HG03095 (cell line): ENCODE results near the gene CD2BP2.

Source experiments
- ATAC-seq: cut with Tn5 transposase; IDR thresholded peaks from one replicate; pipeline ENCODE4 v1.9.1; 2021; ENCODE audit warnings: moderate library complexity; ENCODE audit not compliant: unreplicated experiment

The CD2BP2 gene

DNA sequence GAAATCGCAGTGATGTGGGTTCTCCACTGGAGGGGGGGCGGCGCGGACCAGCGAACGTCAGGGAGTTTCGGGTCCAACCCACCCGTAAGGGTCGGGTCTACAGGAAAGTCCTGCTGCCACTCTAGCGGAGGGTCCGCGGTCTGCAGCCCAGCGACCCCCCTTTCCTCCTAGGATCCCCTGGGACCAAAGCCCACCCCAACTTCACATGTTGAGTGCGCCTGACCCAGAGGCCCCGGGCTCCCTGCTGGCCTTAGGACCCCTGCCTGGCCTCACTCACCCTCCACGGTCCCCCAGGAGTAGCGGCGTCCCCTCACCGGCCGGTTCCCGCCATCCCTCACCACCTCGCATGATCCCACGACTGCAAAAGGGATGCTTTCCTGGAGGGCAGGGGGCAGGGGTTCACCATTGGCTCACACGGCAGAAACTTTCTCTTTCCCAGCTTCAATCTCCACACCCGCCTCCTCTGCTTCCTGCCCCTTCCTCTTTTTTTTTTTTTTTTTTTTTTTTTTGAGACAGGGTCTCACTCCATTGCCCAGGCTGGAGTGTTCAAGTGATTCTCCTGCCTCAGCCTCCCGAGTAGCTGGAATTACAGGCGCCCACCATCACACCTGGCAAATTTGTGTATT is 24.2 kb upstream of the CD2BP2 start:
- ATAC-seq = no peak

DNA sequence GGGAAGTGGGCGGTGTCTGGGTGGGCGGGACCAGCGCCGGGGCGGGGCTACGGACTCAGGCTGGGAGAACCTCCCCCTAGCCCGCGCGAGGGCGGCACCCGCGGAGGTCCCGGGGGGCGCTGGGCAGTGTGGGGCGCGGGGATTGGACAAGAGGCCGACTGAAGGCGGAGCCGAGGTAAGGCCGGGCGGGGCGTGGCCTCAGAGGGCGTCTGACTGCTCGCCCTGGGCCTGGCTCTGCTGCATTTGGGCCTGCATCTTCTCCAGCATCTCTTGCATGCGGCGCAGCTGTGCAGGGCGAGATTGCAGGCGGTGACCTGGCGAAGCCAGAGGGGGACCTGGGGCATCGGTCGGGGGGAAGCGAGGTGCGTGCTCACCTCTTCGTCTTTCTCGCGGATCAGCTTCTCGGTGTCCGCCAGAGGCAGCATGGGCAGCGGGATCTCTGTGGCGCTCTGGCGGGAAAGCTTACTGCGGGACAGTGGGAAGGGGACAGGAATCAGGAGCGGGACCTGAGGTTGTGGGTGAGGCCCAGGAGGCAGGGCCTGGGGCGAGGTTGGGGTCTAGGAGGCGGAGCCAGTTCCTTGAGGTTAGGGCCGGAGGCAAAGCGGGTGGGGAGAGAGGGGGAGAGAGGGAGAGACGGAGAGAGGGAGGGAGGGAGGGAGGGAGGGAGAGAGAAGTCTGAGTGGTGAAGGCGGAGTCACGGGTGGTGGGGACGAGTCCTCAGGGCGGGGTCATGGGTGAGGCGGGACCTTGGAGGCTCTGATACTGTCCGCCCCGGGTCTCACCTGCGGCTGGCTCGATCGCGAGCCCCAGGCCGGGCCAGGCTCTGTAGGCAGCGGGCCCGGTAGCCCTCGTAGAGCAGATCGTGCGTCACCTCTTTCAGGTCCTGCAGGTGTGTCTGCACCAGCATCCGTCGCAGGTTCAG is 23.4 kb upstream of the CD2BP2 start:
- ATAC-seq = peak; percentile 80

DNA sequence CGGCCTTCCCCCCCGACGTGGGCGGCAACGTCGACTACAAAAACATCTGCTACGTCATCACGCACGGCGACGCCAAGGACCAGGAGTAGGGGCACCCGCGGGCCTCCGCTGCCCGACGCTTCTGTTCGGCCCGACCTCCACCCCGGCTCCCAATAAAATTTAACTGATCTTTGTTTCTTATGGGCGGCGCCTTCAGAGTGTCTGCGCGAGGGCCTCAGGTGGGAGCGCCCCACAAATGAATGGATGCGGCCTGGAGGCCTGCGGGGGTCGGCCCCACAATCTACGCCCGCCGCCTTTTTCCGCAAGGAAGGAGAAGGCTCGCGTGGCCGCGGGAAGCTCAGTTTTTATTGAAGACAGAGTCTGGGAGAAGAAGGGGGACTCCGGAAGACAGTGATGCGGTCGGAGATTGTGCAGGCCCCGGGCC is 22.7 kb upstream of the CD2BP2 start:
- no peak for ATAC-seq

DNA sequence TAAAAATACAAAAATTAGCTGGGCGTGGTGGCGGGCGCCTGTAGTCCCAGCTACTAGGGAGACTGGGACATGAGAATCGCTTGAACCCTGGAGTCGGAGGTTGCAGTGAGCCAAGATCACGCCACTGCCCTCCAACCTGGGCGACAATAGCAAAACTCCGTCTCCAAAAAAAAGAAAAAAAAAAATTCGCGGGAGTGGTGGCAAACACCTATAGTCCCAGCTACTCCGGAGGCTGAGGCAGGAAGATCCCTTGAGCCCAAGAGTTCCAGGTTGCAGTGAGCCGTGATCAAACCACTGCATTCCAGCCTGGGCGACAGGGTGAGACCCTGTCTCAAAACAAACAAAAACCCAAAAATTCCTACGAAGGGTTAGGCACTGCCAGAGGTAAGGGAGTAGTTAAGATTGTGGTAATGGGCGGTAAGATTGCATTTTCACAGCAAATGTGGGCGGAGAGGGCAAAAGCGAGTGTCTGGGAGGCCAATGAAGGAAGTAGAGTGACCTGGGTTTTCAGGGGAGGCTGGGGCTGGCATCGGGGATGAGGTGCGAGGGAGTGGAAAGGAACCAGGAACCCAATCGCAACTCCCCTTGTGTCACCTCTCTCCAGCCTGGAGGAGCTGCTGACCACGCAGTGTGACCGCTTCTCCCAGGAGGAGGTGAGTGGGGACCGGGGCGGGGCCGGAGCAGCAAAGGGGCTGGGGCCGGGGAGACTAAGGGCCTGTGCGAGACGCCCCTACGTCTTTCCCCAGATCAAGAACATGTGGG is 22.1 kb upstream of the CD2BP2 start:
- no peak for ATAC-seq

DNA sequence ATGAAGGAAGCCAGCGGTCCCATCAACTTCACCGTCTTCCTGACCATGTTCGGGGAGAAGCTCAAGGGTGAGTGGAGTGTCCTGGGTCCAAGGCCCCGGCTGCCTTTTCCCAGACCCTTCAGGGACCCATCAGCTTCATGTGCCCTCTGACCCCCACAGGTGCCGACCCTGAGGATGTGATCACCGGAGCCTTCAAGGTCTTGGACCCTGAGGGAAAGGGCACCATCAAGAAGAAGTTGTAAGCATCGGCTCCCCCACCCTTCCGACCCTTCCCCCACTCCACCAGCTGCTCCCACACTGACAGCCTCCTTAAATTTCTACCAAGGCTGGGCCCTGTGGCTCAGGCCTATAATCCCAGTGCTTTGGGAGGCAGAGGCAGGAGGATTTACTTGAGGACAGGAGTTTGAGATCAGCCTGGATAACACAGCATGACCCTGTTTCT is 21.4 kb upstream of the CD2BP2 start:
- ATAC-seq = no peak

DNA sequence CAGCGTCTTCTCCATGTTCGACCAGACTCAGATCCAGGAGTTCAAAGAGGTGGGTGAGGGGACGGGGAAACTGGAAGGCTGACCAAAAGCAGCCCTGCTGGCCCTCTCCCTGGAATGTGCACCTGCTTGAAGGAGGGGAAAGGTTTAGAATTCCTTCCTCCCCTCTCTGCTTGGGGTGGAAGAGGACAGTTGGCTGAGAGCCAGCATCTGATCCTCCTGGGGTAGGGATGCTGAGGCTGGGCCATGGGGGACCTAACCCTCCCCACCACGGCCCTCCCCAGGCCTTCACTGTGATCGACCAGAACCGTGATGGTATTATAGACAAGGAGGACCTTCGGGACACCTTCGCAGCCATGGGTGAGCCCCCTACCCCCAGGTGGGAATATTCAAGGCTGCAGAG is 20.8 kb upstream of the CD2BP2 start:
- ATAC-seq = no peak

DNA sequence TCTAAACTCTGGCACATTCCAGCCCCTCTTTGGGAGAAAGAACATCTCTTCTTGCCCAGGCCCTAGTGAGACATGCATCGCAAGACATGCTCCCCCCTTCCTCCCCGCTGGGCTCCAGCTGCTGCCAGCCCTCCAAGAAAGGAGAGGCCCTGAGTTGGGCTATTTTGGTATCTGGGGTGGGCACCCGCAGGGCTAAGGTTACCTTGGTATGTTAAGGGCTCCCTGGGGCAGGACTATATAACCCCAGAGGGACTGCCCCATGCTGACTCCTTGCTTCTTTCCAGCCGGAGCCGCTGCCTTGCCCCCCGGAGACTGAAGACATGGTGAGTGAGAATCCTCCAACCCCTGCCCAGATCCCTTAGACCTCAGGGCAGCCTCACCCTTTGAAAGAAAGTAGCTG is 19.4 kb upstream of the CD2BP2 start, which contains the start of gene MYL11:
Gene MYL11, plus strand, starts transcription at position 265 of the 400 bp plus-strand sequence. Its CDS starts 56 bp downstream, at position 321.
- ATAC-seq = no peak

DNA sequence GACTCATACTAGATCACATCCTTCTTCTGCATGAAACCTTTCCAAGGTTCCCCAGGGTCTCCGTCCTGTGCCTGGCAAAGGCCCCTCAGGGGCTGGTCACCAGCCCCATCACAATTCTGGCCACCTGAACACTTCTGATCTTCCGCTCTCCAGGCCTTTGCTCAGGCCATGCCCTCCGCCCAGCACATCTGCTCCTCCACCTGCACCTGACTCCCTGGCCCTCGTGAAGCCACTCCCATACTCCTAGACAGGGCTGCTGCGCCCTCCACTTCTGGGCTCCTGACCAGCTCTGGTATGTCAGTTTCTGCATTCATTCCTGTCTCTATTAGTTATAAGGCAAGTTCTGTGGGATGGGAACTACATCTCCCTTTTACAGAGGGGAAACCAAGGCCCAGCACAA is 17.6 kb upstream of the CD2BP2 start:
- no peak for ATAC-seq

DNA sequence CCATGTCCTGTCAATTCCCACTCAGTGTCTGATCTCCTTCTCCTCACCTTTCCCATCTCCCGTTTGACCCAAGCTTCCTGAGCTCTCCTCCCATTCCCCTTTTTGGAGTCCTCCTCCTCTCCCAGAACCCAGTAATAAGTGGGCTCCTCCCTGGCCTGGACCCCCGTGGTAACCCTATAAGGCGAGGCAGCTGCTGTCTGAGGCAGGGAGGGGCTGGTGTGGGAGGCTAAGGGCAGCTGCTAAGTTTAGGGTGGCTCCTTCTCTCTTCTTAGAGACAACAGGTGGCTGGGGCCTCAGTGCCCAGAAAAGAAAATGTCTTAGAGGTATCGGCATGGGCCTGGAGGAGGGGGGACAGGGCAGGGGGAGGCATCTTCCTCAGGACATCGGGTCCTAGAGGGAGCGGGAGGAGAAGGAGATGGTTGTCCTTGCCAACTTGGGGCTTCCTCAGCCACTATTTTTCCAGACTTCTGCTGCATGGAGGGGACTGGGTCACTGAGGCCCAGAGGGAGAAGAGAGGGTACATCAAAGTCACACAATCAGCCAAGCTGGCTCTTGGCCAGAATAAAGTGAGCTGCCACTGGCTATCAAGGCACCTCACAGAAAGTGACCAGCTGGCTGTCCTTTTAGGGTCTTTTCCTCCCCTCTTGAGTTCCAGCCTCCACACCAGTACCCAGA is 17.1 kb upstream of the CD2BP2 start:
- no peak for ATAC-seq

DNA sequence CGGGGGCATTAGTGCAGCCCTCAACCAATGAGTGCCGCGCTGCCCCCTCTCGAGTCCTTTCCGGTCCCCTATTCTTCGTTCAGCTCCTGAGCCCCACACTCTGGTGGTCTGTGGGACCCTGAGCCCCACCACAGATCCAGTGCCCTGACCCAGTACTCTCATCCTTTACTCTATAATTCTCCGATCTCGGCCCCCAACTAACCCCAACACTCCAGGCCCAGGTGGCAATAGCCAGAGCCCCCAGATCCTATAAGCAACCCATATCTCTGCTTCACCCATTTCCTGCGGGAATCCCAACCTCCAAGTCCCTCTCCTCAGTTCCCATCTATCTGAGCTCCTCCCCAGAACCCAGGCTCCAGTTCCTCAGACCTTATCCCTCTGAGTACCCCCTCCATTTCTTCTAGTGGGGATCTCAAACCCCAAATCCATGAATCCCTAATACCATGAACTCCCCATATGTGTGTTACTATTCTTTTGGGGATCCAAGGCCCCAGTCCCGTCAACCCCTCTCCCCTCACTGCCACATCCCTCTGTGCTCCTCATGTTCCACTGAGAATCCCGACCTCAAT is 16.2 kb upstream of the CD2BP2 start:
- no peak for ATAC-seq

DNA sequence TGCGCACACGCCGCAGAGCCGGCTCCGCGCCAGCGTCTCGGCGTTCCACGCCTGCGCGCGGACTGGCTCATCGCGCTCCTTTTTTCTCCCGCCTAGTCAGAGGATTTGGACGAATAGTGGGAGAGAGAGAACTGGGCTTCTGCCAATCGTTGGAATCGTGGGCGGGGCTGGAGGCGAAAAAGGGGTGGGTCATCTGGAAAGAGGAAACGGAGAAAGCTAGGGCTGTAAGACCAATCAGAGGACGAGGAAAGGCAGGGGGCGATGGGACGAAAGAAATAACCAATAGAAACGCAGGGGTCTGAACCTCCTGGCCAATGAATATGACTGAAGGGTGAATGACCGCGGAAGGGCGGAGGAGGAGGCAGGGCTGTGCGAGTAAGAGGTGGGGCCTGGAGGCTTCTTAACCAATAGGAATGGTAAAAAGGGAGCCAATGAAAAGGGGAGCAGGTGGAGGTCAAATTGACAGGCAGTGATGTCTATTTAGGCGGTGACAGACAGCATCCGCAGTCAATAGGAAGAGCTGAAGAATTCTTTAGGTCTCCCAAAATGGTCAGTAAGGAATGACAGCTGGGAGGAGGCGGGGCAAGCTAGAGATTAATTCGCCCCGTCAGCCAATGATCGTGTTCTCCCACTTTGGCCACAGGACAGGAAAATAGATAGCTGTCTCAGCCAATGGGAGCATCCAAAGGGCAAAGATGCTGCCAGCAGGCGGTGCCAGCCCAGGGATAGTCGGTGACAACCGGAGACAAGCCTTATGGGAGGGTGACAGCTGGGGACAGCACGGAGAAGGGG is 15.5 kb upstream of the CD2BP2 start, which contains the start of gene TBC1D10B:
Gene TBC1D10B, minus strand, starts transcription at position 39 of the 792 bp plus-strand sequence. CDS start 311 bp downstream, outside the sequence.
- peak; percentile 72 for ATAC-seq

DNA sequence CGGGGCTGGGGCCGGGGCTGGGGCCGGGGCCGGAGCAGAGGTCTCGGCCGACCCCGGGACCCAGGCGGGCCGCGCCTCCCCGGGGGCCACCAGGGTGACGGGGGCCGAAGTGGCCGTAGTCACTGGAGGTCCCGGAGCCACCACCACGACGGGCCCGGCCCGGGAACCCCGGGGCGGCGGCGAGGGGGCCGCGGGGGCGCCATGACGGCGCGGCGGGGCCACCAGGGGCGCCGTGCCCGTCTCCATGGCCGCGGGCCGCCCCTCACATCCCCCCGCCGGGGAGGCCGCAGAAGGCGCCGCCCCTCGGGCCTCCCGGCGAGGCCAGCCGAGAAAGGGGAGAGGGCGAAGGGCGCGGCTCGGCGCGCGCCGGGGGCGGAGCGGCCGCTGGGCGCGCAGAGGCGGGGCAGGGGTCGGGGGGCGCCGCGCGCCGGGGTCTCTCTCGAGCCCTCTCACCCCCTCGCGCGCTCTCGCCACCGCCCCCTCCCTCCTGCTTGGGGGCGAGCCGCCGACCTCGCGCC is 14.9 kb upstream of the CD2BP2 start:
- ATAC-seq = peak; percentile 5

DNA sequence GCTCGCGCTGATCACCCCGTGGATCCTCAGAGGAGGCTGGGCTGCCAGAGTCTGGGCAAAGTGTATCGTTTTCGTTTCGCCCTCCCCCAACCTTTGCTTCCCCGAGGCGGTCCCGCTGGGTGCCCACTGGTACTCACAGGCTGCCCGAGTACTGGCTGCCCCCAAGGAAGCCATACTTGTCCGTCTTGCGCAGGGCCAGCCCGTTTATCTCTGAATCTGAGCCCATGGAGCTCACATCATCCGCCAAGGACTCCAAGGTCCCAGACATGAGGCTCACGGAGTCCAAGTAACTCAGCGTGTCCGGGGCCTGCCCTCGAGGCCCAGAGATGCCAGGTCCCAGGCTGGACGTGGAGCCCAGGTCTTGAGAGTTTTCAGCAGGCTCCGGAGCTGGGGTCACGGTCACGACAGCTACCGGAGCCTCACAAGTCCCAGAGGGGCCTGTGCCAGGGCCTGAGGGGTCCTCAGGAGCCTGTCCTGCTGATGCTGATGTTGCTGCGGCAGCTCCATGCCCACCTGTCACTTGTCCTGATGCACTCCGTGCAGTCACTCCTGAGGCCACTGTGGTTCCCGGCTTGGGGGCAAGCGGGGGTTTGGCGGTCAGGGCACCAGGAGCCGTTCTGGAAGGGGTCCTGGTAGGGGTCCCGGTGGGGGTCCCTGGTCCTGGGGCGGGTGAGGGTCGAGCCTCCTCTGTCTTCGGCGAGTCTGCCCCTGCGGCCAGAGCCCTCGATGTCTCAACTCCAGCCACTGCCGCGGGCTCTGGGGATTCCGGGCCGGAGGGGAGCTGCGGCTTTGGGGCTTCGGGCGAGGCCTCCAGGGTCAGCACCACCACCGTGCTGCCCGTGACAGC is 14.2 kb upstream of the CD2BP2 start:
- no peak for ATAC-seq

DNA sequence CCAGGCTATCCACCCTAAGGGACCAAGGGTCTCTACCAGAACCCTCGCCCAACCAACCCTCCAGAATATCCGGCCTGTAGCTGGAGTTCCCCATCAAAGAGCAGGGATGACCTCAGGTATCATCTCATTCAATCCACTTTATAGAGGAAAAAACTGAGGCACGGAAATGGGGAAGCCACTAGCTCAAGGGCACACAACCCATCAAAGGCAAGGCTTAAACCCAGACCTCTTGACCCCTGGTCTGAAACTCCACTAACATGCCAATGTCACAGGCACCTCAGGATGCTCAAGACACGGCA is 13.6 kb upstream of the CD2BP2 start:
- ATAC-seq = no peak

DNA sequence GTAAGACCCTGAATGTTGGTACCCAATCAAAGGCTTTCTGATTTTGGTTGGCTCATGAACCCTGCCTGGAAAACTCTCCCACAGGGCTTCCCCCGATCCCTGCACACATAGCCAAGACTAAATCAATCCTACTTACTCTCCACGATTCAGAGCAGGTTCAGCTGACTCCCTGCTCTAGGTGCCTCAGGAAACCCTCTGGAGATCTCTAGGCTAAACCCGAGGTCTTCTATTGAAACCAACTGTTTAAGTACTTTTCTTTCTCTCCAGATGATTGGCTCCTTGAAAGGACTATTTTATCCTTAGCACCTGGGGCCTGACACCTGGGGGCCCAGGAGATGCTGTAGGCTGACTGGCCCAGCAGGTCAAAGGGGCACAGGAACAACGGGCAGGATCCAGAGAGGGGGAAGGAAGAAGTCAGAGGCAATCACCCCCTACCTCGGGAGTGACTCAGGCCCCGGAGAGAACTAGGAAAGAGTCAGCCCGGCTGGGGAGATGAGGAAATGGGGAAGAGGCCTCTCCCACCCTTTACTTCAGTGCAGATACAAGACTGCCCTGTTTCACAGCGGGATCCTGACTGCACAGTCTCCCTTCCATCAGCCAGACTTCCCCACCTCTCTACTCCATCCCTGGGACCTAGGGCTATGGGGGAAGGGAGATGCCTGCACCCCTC is 13.1 kb upstream of the CD2BP2 start:
- ATAC-seq = no peak

DNA sequence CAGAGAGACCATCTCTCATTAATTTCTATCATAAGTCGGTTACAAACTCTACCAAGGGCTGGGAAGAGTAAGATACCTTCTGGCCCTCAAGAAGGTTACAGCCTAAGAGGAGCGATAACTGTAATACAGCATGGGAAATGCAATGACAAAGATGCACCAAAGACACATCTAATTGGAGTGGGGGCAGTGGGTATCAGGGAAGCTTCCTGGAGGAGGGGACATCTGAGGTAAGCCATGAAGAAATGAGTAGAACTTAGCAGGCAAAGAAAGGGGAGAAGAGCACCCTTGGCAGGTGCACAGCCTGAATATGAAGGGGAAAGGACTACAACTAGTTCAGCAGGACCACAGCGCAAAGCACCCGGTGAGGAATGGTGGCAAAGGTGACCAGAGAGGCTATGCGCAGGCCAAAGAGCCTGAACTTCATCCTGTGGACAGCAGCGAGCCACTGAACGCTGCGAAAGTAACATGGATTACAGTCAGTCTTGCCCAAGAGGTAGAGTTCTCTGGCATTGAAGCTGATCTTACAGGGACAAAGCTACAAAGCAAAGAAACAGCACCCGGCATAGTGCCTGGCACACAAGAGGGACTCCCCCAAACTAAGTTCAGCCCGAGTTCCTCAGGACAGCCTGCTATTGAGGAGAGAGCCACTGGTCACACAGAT is 12.4 kb upstream of the CD2BP2 start:
- ATAC-seq = no peak

DNA sequence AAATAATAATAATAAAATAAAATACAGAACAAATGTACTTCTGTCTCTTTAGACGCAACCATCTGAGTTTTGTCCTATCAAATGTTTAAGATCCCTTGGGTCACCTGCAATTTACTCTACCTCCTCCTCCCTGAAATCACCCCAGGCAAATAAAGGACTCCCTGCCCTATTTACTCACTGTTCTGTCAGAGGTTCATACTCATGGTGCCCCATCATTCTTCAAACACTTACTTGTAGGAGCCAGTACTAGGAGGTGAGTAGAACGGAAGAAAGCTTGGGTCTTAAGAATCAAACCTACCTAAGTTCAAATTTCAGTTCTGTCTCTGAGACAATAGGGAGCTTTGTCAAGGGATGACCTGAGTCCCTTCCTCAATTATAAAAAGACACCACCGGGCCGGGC is 11.4 kb upstream of the CD2BP2 start:
- ATAC-seq = no peak

DNA sequence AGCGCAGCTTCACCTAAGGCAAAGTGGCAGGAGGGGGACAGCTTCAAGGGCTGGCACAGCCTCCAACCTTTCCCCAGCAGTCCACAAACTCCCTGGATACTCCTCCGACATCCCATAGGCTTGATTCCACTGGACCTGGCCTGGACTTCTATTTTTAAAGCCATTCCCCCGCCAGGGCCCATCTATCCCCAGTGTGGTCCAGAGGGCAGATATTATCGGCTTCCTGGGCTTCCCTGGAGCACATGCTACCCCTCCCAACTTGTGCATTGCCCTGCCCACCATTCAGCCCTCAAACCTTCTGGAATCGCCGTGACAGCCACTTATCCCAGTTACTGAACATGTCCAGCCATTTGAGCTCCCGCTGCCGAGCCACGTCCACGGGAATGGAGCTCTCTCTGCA is 10.1 kb upstream of the CD2BP2 start:
- no peak for ATAC-seq
